GM12891 (cell line): Measurements from ENCODE around the gene GPR160.

ENCODE experiments used
- POLR2A ChIP-seq: IDR thresholded peaks from 2 replicates; pipeline ENCODE4 v1.6.1; 2011; ENCODE audit warnings: low read depth, low read length, control low read depth
- POLR2AphosphoS5 ChIP-seq: IDR thresholded peaks from 2 replicates; pipeline ENCODE4 v1.6.1; 2011; ENCODE audit warnings: low read depth, low read length, control low read depth
- SPI1 ChIP-seq: IDR thresholded peaks from 2 replicates; pipeline ENCODE4 v1.6.1; 2011; ENCODE audit warnings: low read depth, low read length, control low read depth

GRCh38 chr3:170024581-170024980, 13.2 kb upstream of the GPR160 start:
- TF ChIP-seq POLR2AphosphoS5 (no peak), POLR2A (no peak), SPI1 (no peak)
